GM18505 (cell line): ENCODE data around the gene LSM10.

Source experiments
- ATAC-seq: cut with Tn5 transposase; IDR thresholded peaks from one replicate; pipeline ENCODE4 v1.9.1; 2021; ENCODE audit not compliant: unreplicated experiment
- POLR2A ChIP-seq: IDR thresholded peaks from 4 replicates; pipeline ENCODE4 v1.6.1; 2011; ENCODE audit warnings: borderline replicate concordance; ENCODE audit not compliant: insufficient read depth, insufficient read length; ENCODE audit errors: extremely low read depth

The LSM10 gene

GRCh38 chr1:36345353-36345752 lies 52.4 kb downstream of the LSM10 start:
- ATAC-seq, result no peak
- TF ChIP-seq POLR2A, result no peak

GRCh38 chr1:36344395-36344680 lies 53.4 kb downstream of the LSM10 start:
- no peak for TF ChIP-seq POLR2A
- no peak for ATAC-seq

GRCh38 chr1:36343651-36344394 lies 53.9 kb downstream of the LSM10 start:
- no peak for ATAC-seq
- TF ChIP-seq POLR2A, result no peak
